DND-41 (cell line): ENCODE data around the gene SPTBN5.

ENCODE experiments used
- CTCF ChIP-seq: IDR thresholded peaks from 2 replicates; pipeline ENCODE4 v1.5.1; 2012; ENCODE audit warnings: borderline replicate concordance, low read length, moderate library complexity, mild to moderate bottlenecking; ENCODE audit not compliant: poor library complexity, severe bottlenecking; ENCODE audit errors: extremely low read depth
- EZH2 ChIP-seq: IDR thresholded peaks from 3 replicates; pipeline ENCODE4 v1.6.1; 2012; ENCODE audit warnings: borderline replicate concordance, low read depth, mild to moderate bottlenecking, moderate library complexity, low read length, inconsistent platforms; ENCODE audit not compliant: severe bottlenecking

DNA sequence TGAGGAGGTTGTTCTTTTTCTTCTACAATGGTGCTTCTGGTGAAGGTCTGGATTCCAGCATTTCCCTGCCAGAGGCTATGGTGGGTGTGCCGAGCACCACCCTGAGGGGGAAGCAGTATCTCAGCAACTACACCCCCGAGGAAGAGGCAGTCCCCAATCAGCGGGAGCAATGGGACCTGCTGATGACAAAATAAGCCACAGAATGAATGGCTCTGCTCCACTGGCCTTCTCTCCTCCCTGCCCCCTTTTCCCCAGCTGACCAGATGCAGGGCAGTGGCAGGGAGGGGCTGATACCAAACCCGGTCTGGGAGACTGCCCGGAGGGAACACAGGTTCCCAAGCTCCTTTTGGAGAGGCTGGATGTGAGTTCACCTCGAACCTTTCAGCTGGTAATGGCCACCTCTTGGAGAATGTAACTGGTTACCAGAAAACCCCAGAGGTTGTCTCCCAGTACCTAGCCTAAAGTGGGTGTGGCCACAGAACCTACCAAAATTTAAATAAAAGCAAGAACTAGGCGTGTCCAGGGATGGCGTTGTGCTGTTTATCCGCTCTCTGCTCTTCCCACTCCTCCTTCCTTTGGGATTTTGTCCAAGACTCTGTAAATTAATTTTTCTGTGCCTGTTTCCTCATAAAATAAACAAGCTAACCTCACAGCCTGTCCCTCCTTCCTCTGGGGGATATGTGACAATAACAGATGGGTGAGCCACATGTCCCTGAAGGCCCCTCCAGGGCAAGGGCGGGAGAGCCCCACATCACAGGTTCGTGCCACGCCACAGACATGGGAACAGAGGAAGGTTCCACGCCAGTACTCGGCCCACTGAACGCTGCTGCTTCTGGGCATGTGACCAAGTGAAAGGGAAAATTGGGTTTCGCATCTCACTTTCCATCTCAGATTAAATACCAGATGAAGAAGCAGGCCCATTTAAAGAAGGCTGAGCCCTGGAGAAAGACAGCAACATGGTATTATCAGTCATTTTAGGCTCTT lies 35.1 kb upstream of the SPTBN5 start:
- TF ChIP-seq CTCF (no peak), EZH2 (no peak)
